Breast epithelium (tissue), 3 donors: ENCODE measurements around the gene STAC3.

Experiments used
- POLR2A ChIP-seq: fragments of 450-650 bp; IDR thresholded peaks from one replicate; pipeline ENCODE4 v1.6.1; 2016; ENCODE audit warnings: antibody characterized with exemption, mild to moderate bottlenecking, moderate library complexity
- TF ChIP-seq, protein P1 (sequence below), 3 donors: fragments of 450-650 bp; IDR thresholded peaks; one replicate each; pipeline ENCODE4 v1.5.1; 2016 to 2017; ENCODE audit warnings: antibody characterized with exemption in 3 of 3, mild to moderate bottlenecking in 3 of 3, moderate library complexity in 3 of 3

DNA sequence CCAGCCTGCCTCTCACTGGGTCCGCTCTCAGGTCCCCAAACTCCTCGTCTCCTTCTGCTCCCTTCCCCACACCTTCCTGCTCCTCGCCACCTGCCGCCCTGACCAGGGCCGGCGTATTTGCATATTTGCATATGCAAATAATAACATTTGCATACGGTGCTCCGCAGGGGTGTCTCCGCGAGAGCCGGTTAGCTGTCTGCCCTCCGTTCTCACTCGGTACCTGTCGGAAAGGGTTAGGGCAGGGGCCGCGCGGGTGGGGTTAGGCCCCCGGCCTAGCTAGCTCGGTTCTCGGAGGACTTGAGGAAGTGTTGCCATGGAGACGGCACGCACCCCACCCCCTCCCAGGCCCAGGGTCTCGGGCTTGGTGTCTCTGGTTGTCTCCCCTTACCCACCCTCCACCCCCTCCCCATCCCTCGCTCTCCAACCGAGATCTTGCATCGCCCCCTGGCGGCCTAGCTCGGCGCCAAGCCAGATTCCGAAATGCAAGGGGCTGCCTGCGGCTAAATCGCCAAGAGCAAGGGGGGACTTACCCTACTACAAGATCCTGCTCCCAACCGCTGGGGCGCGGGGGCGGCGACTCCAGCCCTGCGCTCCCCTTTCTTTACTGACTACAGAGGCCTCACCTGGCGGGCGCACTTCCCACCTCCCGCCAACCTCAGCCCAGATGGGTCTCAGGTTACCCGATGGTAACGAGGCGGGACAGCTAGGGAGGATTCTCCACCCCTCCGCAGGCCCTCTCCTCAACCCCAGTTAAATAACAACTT, 8.1 kb downstream of the STAC3 start:
- TF ChIP-seq POLR2A: no peak
- TF ChIP-seq, protein P1, sequence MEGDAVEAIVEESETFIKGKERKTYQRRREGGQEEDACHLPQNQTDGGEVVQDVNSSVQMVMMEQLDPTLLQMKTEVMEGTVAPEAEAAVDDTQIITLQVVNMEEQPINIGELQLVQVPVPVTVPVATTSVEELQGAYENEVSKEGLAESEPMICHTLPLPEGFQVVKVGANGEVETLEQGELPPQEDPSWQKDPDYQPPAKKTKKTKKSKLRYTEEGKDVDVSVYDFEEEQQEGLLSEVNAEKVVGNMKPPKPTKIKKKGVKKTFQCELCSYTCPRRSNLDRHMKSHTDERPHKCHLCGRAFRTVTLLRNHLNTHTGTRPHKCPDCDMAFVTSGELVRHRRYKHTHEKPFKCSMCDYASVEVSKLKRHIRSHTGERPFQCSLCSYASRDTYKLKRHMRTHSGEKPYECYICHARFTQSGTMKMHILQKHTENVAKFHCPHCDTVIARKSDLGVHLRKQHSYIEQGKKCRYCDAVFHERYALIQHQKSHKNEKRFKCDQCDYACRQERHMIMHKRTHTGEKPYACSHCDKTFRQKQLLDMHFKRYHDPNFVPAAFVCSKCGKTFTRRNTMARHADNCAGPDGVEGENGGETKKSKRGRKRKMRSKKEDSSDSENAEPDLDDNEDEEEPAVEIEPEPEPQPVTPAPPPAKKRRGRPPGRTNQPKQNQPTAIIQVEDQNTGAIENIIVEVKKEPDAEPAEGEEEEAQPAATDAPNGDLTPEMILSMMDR (IDR thresholded peaks at IDR 0.05): peak; percentile 1 to 21 (median 17)
